Mesendoderm (in vitro differentiated cells): ENCODE data around the gene ACBD3. TPM values are rescaled to one million over a fixed set of nuclear protein-coding genes. Genes with fewer than 3 reads are reported as not detected.

ENCODE experiments used
- small RNA-seq: library from polyadenylated mRNA; stranded (forward); fragments of <200 nt; extraction: miRNeasy Mini kit (QIAGEN cat#:217004); gene quantifications from one replicate; pipeline ENCODE3, GENCODE V24; 2013; ENCODE audit not compliant: insufficient read depth

ACBD3 gene

Small RNA genes lying within 50 kb of the gene (small RNA-seq; reads per million reads assigned to genes)
- gene AL512343.1: not detected
